Stimulated activated CD8-positive, alpha-beta memory T cell treated with anti-CD3 and anti-CD28 coated beads, Interleukin-7, amount 100 ng/mL, for 4 hours (primary cell): ENCODE measurements around the gene REPS2.
"Not testable (repeated sequence)": the region's sequence is repeated elsewhere in the genome, so short reads cannot be mapped to it uniquely, and the experiment has no call there.

ENCODE experiments used
- DNase-seq, 2 donors: peaks; one replicate each; pipeline ENCODE4 v3.0.0-alpha.2; 2020; ENCODE audit warnings: low read depth in 2 of 2

The REPS2 gene

GRCh38 chrX:16946361-16946964 lies at the start of gene REPS2:
REPS2 (plus strand) TSS chrX:16946658; CDS start chrX:16946862, 204 bp downstream.
- peak; percentile 59 to 74 for DNase-seq

- no peak for DNase-seq
These were observed 49.0 kb upstream of the REPS2 start for GRCh38 chrX:16897445-16897844.

- no peak for DNase-seq
These were observed 43.0 kb upstream of the REPS2 start for GRCh38 chrX:16903274-16904022.

GRCh38 chrX:16910376-16910775 lies 36.1 kb upstream of the REPS2 start:
- DNase-seq = no peak

- no peak for DNase-seq
These were observed 32.4 kb upstream of the REPS2 start for GRCh38 chrX:16914058-16914457.

- no peak for DNase-seq
These were observed 29.9 kb upstream of the REPS2 start for GRCh38 chrX:16916561-16916960.

- DNase-seq = no peak
These were observed 29.3 kb upstream of the REPS2 start for GRCh38 chrX:16917120-16917519.

- DNase-seq = no peak
These were observed 27.5 kb upstream of the REPS2 start for GRCh38 chrX:16918979-16919378.

- DNase-seq = no peak
These were observed 26.4 kb upstream of the REPS2 start for GRCh38 chrX:16920075-16920474.

GRCh38 chrX:16923157-16923556 lies 23.3 kb upstream of the REPS2 start:
- DNase-seq = no peak

- DNase-seq = no peak
These were observed 21.6 kb upstream of the REPS2 start for GRCh38 chrX:16924631-16925480.

GRCh38 chrX:16930392-16930791 lies 16.1 kb upstream of the REPS2 start:
- DNase-seq = no peak

GRCh38 chrX:16931371-16931770 lies 15.1 kb upstream of the REPS2 start:
- no peak for DNase-seq

GRCh38 chrX:16931855-16932575 lies 14.4 kb upstream of the REPS2 start:
- no peak for DNase-seq

GRCh38 chrX:16934185-16934584 lies 12.3 kb upstream of the REPS2 start:
- no peak for DNase-seq

- peak in 1 of 2 donors; percentile 2 for DNase-seq
These were observed 609 bp downstream of the REPS2 start for GRCh38 chrX:16946971-16947562.

GRCh38 chrX:16950423-16950822 lies 4.0 kb downstream of the REPS2 start:
- no peak for DNase-seq

GRCh38 chrX:16953606-16954211 lies 7.3 kb downstream of the REPS2 start:
- no peak for DNase-seq

- DNase-seq = no peak
These were observed 11.3 kb downstream of the REPS2 start for GRCh38 chrX:16957751-16958150.

GRCh38 chrX:16958356-16958755 lies 11.9 kb downstream of the REPS2 start:
- no peak for DNase-seq

GRCh38 chrX:16962661-16963060 lies 16.2 kb downstream of the REPS2 start:
- DNase-seq = not testable (repeated sequence)
